ENCODE measurements around the gene STAG1. TPM values are rescaled to one million over a fixed set of nuclear protein-coding genes. Genes with fewer than 3 reads are reported as not detected.
"Not testable (repeated sequence)": the region's sequence is repeated elsewhere in the genome, so short reads cannot be mapped to it uniquely, and the experiment has no call there.

STAG1 gene
- polyA plus RNA-seq, 1 of the 3 experiments (the other 2 are of a cell fraction) = 5.5 TPM

- Histone ChIP-seq H3K27ac (ENCODE audit: low read depth in 2 of 2, low read length in 1 of 2) (no peak overlapping the region), H3K9me3 (peaks cover 19% of the 10 kb centered on the region), H3K79me2 (ENCODE audit: insufficient read depth) (peaks cover 96% of the 10 kb centered on the region), H4K20me1 (ENCODE audit: insufficient read depth) (no peaks in the 10 kb centered on the region), H3K4me2 (no peak overlapping the region), H2AFZ (ENCODE audit: low read depth) (no peak overlapping the region), H3F3A (replicated peaks; ENCODE audit: insufficient read depth) (no peaks in the 10 kb centered on the region), H3K4me3 (ENCODE audit: low read depth in 2 of 2, low read length in 1 of 2) (no peak overlapping the region), H3K4me1 (ENCODE audit: control insufficient read depth in 1 of 2, insufficient read depth in 2 of 2, low read depth in 1 of 2, low read length in 1 of 2) (no peaks in the 10 kb centered on the region), H3K27me3 (ENCODE audit: insufficient read depth) (no peaks in the 10 kb centered on the region), H3K36me3 (replicated peaks in 1 of 2; ENCODE audit: control insufficient read depth in 1 of 2, insufficient read depth in 2 of 2, low read length in 1 of 2) (peaks cover 0 to 21% of the 10 kb centered on the region in 2 experiments), H3K9me2 (no peaks in the 10 kb centered on the region), H3K9ac (no peak overlapping the region)
- no peak for DNase-seq
- ChIA-PET CTCF (interaction anchor here (1.5 kb wide), 1 partner anchor 21 kb away, joined by 3 read pairs; no protein-coding TSS in a partner anchor), POLR2A (no interaction called here)
- 96% methylated on average over 2 of the region's 2 CpGs for WGBS (ENCODE audit: low lambda C conversion rate)
- TF ChIP-seq EZH2phosphoT487 (IDR thresholded peaks at IDR 0.05; ENCODE audit: borderline replicate concordance, low read depth) (no peak), TEAD4 (IDR thresholded peaks at IDR 0.05; ENCODE audit: borderline replicate concordance, insufficient read depth) (no peak), RAD21 (IDR thresholded peaks at IDR 0.05; ENCODE audit: low read length) (no peak), MEF2A (IDR thresholded peaks at IDR 0.05; ENCODE audit: borderline replicate concordance, low read depth) (no peak), GATA2 (CRISPR knock-in tag; IDR thresholded peaks at IDR 0.05) (no peak), RXRA (IDR thresholded peaks at IDR 0.05; ENCODE audit: borderline replicate concordance, low read depth) (no peak), FOSL2 (IDR thresholded peaks at IDR 0.05; ENCODE audit: borderline replicate concordance, low read depth) (no peak), TCF12 (IDR thresholded peaks at IDR 0.05) (no peak), NFIC (IDR thresholded peaks at IDR 0.05; ENCODE audit: borderline replicate concordance) (no peak), SMC3 (IDR thresholded peaks at IDR 0.05; ENCODE audit: low read depth, low read length) (no peak), FOXJ3 (CRISPR knock-in tag; IDR thresholded peaks at IDR 0.05) (no peak)
- TF ChIP-seq, protein P1, sequence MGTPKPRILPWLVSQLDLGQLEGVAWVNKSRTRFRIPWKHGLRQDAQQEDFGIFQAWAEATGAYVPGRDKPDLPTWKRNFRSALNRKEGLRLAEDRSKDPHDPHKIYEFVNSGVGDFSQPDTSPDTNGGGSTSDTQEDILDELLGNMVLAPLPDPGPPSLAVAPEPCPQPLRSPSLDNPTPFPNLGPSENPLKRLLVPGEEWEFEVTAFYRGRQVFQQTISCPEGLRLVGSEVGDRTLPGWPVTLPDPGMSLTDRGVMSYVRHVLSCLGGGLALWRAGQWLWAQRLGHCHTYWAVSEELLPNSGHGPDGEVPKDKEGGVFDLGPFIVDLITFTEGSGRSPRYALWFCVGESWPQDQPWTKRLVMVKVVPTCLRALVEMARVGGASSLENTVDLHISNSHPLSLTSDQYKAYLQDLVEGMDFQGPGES (IDR thresholded peaks at IDR 0.05; ENCODE audit: low read depth, low read length) = no peak
Observed at GRCh38 chr3:136650461-136650860, 101.7 kb downstream of the STAG1 start.

GRCh38 chr3:136645915-136646314 lies 106.3 kb downstream of the STAG1 start:
- Histone ChIP-seq H4K20me1 (ENCODE audit: insufficient read depth) (peaks cover 15% of the 10 kb centered on the region), H3K79me2 (ENCODE audit: insufficient read depth) (peaks cover 97% of the 10 kb centered on the region), H3K36me3 (replicated peaks in 1 of 2; ENCODE audit: control insufficient read depth in 1 of 2, insufficient read depth in 2 of 2, low read length in 1 of 2) (peaks cover 0 to 4% of the 10 kb centered on the region in 2 experiments), H3K4me1 (ENCODE audit: control insufficient read depth in 1 of 2, insufficient read depth in 2 of 2, low read depth in 1 of 2, low read length in 1 of 2) (peaks cover 2 to 7% of the 10 kb centered on the region in 2 experiments; a peak in 2 of 4 replicates), H3K9me2 (no peaks in the 10 kb centered on the region), H2AFZ (ENCODE audit: low read depth) (no peak overlapping the region), H3K4me3 (ENCODE audit: low read depth in 2 of 2, low read length in 1 of 2) (no peak overlapping the region), H3K4me2 (no peak overlapping the region), H3K27ac (ENCODE audit: low read depth in 2 of 2, low read length in 1 of 2) (no peak overlapping the region), H3K9ac (no peak overlapping the region), H3K9me3 (no peaks in the 10 kb centered on the region; the same call in 1 of the 2 replicates), H3F3A (replicated peaks; ENCODE audit: insufficient read depth) (no peaks in the 10 kb centered on the region), H3K27me3 (ENCODE audit: insufficient read depth) (no peaks in the 10 kb centered on the region)
- ChIA-PET POLR2A (no interaction called here), CTCF (no interaction called here)
- DNase-seq = no peak
- TF ChIP-seq RAD21 (IDR thresholded peaks at IDR 0.05; ENCODE audit: low read length) = no peak
- 93% methylated on average over 2 of the region's 2 CpGs for WGBS (ENCODE audit: low lambda C conversion rate)

GRCh38 chr3:136644212-136644611 lies 108.0 kb downstream of the STAG1 start:
- 66% methylated on average over 1 of the region's 1 CpG for WGBS (ENCODE audit: low lambda C conversion rate)
- Histone ChIP-seq H3K4me3 (ENCODE audit: low read depth in 2 of 2, low read length in 1 of 2) (no peak overlapping the region), H3K36me3 (replicated peaks in 1 of 2; ENCODE audit: control insufficient read depth in 1 of 2, insufficient read depth in 2 of 2, low read length in 1 of 2) (no peaks in the 10 kb centered on the region), H3K27me3 (ENCODE audit: insufficient read depth) (no peaks in the 10 kb centered on the region), H3K4me2 (no peak overlapping the region), H2AFZ (ENCODE audit: low read depth) (no peak overlapping the region), H4K20me1 (ENCODE audit: insufficient read depth) (peaks cover 17% of the 10 kb centered on the region), H3K9me2 (no peaks in the 10 kb centered on the region), H3F3A (replicated peaks; ENCODE audit: insufficient read depth) (no peaks in the 10 kb centered on the region), H3K27ac (ENCODE audit: low read depth in 2 of 2, low read length in 1 of 2) (no peak overlapping the region), H3K9me3 (no peaks in the 10 kb centered on the region; the same call in 1 of the 2 replicates), H3K4me1 (ENCODE audit: control insufficient read depth in 1 of 2, insufficient read depth in 2 of 2, low read depth in 1 of 2, low read length in 1 of 2) (peaks cover 2 to 8% of the 10 kb centered on the region in 2 experiments; a peak in 3 of 4 replicates), H3K9ac (no peak overlapping the region), H3K79me2 (ENCODE audit: insufficient read depth) (peaks cover 98% of the 10 kb centered on the region)
- DNase-seq = peak; percentile 30
- CTCF ChIA-PET = no interaction called here
- POLR2A ChIA-PET = no interaction called here
- TF ChIP-seq, protein P2, sequence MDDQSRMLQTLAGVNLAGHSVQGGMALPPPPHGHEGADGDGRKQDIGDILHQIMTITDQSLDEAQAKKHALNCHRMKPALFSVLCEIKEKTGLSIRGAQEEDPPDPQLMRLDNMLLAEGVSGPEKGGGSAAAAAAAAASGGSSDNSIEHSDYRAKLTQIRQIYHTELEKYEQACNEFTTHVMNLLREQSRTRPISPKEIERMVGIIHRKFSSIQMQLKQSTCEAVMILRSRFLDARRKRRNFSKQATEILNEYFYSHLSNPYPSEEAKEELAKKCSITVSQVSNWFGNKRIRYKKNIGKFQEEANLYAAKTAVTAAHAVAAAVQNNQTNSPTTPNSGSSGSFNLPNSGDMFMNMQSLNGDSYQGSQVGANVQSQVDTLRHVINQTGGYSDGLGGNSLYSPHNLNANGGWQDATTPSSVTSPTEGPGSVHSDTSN (IDR thresholded peaks at IDR 0.05) = 0 out of 2 replicates have a peak, but pooled peaks have one; percentile 8
- TF ChIP-seq NFIC (IDR thresholded peaks at IDR 0.05; ENCODE audit: borderline replicate concordance) = no peak

GRCh38 chr3:136643380-136643779 lies 108.8 kb downstream of the STAG1 start:
- POLR2A ChIA-PET; H3K9me2 ChIP-seq; H3K4me3 ChIP-seq (ENCODE audit: low read depth in 2 of 2, low read length in 1 of 2); H3K9ac ChIP-seq; H3K27me3 ChIP-seq (ENCODE audit: insufficient read depth); H3K9me3 ChIP-seq; H3K4me2 ChIP-seq; H3F3A ChIP-seq (replicated peaks; ENCODE audit: insufficient read depth); H2AFZ ChIP-seq (ENCODE audit: low read depth); H3K27ac ChIP-seq (ENCODE audit: low read depth in 2 of 2, low read length in 1 of 2); H3K36me3 ChIP-seq (replicated peaks in 1 of 2; ENCODE audit: control insufficient read depth in 1 of 2, insufficient read depth in 2 of 2, low read length in 1 of 2); DNase-seq; H3K4me1 ChIP-seq (ENCODE audit: control insufficient read depth in 1 of 2, insufficient read depth in 2 of 2, low read depth in 1 of 2, low read length in 1 of 2): not testable (repeated sequence)
- 100% methylated on average over 1 of the region's 2 CpGs for WGBS (ENCODE audit: low lambda C conversion rate)
- peaks cover 17% of the 10 kb centered on the region for H4K20me1 ChIP-seq (ENCODE audit: insufficient read depth)
- H3K79me2 ChIP-seq (ENCODE audit: insufficient read depth) = peaks cover 98% of the 10 kb centered on the region
- CTCF ChIA-PET = interaction anchor here (0.7 kb wide), 1 partner anchor 109 kb away, joined by 3 read pairs; the partner anchor contains the start of gene STAG1
